ENCODE results near the gene CMC2. TPM values are rescaled to one million over a fixed set of nuclear protein-coding genes. Genes with fewer than 3 reads are reported as not detected.

CMC2 gene
- total and polyA plus RNA-seq, 2 of the 8 experiments (the other 6 are each of a cell fraction or from before 2014, with no cell fraction given), result 66.6 to 116 TPM

GRCh38 chr16:81001330-81001729 lies 5.4 kb downstream of the CMC2 start:
- Histone ChIP-seq H4K5ac (ENCODE audit: insufficient read length, low read depth, low read length) (no peak overlapping the region), H3K18ac (ENCODE audit: extremely low read depth, low read length) (no peak overlapping the region), H2BK20ac (ENCODE audit: low read length) (no peak overlapping the region), H2BK120ac (replicated peaks; ENCODE audit: low read depth, low read length) (no peak overlapping the region), H4K8ac (ENCODE audit: extremely low read depth, insufficient read depth, low read length) (no peak overlapping the region), H2BK15ac (ENCODE audit: low read length) (no peak overlapping the region), H3K9ac (replicated peaks in 1 of 4; ENCODE audit: extremely low read depth in 1 of 4, low read depth in 3 of 4, low read length in 3 of 4) (no peak overlapping the region), H3K56ac (replicated peaks; ENCODE audit: insufficient read length, low read depth, low read length) (no peak overlapping the region), H3K79me2 (ENCODE audit: control insufficient read depth in 1 of 2, insufficient read depth in 2 of 2, low read length in 2 of 2) (peaks cover 6 to 91% of the 10 kb centered on the region in 2 experiments), H2AK5ac (ENCODE audit: low read depth, low read length) (no peak overlapping the region), H3K4ac (replicated peaks; ENCODE audit: insufficient read length, low read depth, low read length) (no peak overlapping the region), H3K36me3 (ENCODE audit: control insufficient read depth in 2 of 4, insufficient read depth in 4 of 4, low read length in 3 of 4) (no peaks in the 10 kb centered on the region), H4K91ac (replicated peaks; ENCODE audit: insufficient read length, low read length) (no peak overlapping the region), H3K4me2 (ENCODE audit: insufficient read depth in 1 of 2, low read depth in 2 of 2, low read length in 2 of 2) (no peak overlapping the region), H3K27me3 (replicated peaks in 1 of 4; ENCODE audit: control insufficient read depth in 3 of 4, extremely low read depth in 1 of 4, insufficient read depth in 3 of 4, low read length in 3 of 4) (no peaks in the 10 kb centered on the region), H3K27ac (ENCODE audit: low read depth, low read length) (no peak overlapping the region), H3K9me3 (ENCODE audit: insufficient read depth in 2 of 2, low read depth in 1 of 2, low read length in 1 of 2) (no peaks in the 10 kb centered on the region), H3K23me2 (ENCODE audit: low read depth, low read length) (peaks cover 6% of the 10 kb centered on the region; the same call in 1 of the 2 replicates), H3K14ac (ENCODE audit: insufficient read length) (no peak overlapping the region), H4K20me1 (replicated peaks in 1 of 2; ENCODE audit: control insufficient read depth in 1 of 2, insufficient read depth in 2 of 2, low read length in 2 of 2) (peaks cover 0 to 10% of the 10 kb centered on the region in 2 experiments), H3K79me1 (ENCODE audit: low read depth, low read length) (peaks cover 6% of the 10 kb centered on the region; the same call in 1 of the 2 replicates), H3K4me3 (ENCODE audit: extremely low read depth in 1 of 4, insufficient read depth in 2 of 4, low read depth in 3 of 4, low read length in 4 of 4) (no peak overlapping the region), H2BK12ac (ENCODE audit: low read depth, low read length) (no peak overlapping the region), H2AFZ (ENCODE audit: low read length) (no peak overlapping the region), H3K4me1 (replicated peaks in 1 of 4; ENCODE audit: control insufficient read depth in 3 of 4, insufficient read depth in 4 of 4, low read length in 3 of 4) (peaks cover 0 to 5% (median 2%) of the 10 kb centered on the region in 4 experiments; a peak in 1 of 7 replicates), H2BK5ac (ENCODE audit: low read depth, low read length) (no peak overlapping the region), H3K23ac (ENCODE audit: insufficient read length) (no peak overlapping the region)
- POLR2A ChIA-PET (ENCODE audit: partially characterized antibody), result no interaction called here
- WGBS, 2 experiments (ENCODE audit: extremely low coverage in 1 of 2, insufficient coverage in 1 of 2, insufficient read length in 1 of 2, insufficient replicate concordance in 2 of 2, low coverage in 1 of 2, low lambda C conversion rate in 2 of 2, missing lambda C conversion rate in 1 of 2), result 87% methylated on average over 5 of the region's 5 CpGs; no CpG with 5 or more reads in 1 of the 2 experiments
- DNase-seq (ENCODE audit: low read depth in 1 of 2, low spot score in 2 of 2) (no peak), FAIRE-seq (no peak)
- no peak for TF ChIP-seq MAFK (IDR thresholded peaks at IDR 0.05; ENCODE audit: low read depth, low read length)
- TF ChIP-seq CEBPB (IDR thresholded peaks at IDR 0.05; ENCODE audit: low read depth, low read length), result no peak
- no peak for TF ChIP-seq SAP30 (IDR thresholded peaks at IDR 0.05; ENCODE audit: insufficient read depth, insufficient replicate concordance, low read length)
- no peak for TF ChIP-seq MAX (IDR thresholded peaks at IDR 0.05)
- TF ChIP-seq TBP (IDR thresholded peaks at IDR 0.05; ENCODE audit: low read depth, low read length), result no peak
- CTCF ChIA-PET (ENCODE audit: partially characterized antibody), result interaction anchor here (7.1 kb wide), 1 partner anchor 11 kb away, joined by 83 read pairs; no protein-coding TSS in a partner anchor
